Fibroblast of gingiva (primary cell): ENCODE results near the gene PDE4B.

Experiments used
- DNase-seq: peaks from one replicate; pipeline ENCODE4 v3.0.0-alpha.2; 2011; ENCODE audit warnings: low read depth

Gene PDE4B

DNA sequence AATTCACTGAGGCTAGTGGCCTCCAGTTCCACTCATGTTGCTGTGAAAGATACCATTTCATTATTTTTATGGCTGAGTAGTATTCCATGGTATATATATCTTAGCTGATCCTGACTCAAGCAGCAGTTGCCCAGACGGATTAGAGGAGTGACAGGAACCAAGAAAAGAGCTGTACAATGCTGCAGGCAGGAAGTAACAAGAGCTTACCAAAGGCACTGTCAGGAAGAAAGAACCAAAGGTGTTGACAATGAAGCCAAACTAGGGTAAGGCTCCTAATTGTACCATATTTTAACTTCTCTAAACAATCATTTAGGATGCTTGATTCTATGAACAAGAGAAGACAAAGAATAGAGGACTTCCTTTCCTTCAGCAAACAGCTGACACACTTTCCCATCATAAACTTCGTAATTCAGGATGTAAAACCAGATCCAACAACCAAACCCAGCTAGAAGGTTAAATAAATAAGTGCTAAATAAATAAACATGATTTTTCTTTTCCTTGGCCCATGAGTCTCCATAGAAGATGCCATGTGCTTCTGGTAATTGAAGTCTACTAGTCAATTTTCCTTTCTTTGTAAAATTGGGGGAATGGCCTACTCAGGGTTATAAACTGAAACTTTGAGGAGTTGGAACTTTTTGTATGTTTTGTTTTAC, 493.0 kb downstream of the PDE4B start:
- no peak for DNase-seq

DNA sequence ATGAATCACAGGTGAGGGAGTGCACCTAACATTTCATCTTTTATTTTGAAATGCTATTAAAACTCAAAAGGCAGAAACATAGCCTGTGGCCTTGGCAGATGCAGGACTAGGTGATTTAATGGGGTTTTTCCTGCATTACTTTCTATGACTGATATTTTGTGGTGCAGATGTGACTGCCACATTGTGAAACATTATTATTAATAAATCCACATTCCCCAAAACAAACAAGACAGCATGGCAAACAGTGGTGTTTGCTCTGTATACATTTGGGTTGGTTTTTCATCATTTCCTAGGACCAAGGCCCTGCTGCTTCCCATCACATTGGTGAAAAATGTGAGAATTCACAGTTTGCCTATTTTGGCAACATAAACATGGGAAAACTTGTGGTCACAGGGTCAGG, 493.6 kb downstream of the PDE4B start:
- DNase-seq = no peak

DNA sequence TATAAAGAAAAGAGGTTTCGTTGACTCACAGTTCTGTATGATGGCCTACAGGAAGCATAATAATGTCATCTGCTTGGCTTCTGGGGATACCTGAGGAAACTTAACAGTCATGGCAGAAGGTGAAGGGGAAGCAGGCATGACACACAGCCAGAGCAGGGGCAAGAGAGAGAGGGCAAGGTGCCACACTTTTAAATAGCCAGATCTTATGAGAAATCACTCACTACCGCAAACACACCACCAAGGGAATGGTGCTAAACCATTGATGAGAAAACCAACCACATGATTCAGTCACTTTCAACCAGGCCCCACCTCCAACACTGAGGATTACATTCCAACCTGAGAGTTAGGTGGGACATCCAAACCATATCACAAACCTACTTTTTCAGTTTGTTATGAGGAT, 495.4 kb downstream of the PDE4B start:
- no peak for DNase-seq

DNA sequence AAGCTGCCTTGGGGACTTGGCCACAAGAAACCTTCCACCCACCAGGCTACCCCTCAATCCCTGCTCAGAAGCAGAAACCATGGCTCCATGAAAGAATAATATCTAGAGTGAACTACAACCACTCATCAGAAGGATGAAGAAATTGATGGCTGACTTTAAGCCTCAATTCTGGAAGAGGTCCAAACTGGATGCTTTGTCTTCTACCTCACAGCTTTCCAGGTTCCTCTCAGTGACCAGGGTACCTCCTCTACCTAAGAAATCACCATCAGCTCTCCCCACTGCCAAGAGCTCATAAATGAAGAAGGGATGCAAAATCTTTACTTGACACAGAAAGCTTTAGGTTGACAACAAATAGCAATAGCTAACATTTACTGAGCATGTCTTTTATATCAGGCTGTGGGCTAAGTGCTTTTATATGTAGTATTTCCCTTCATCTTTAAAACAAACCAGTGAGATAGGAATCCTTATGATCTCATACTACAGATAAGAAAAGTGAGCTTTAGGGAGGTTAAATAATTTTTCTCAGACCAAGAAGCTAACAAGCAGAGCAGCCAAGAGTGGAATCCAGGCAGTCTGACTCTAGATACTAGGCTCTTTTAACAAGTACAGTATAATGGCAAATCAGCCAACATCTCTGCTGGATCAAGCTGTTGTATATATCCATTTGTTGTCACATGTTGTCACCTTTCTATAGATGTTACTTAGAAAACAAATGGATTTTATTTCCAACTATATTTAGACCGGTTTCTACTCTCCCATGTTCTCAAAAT, 498.3 kb downstream of the PDE4B start:
- no peak for DNase-seq

DNA sequence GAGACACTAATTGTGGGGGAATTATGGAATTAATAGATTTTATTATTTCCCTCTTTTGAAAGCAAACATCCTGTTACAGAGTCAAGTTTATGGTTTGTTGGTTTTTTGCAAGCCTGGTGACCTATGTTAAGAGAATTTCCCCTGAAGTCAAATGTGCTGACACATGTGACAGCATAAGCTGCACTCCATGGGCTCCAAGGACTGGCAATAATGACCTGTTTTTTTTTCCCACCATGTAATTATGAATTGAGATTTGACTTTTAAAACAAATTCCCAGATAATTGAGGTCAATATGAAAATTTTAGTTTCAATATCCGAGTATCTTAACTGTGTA, 498.8 kb downstream of the PDE4B start:
- DNase-seq = no peak

DNA sequence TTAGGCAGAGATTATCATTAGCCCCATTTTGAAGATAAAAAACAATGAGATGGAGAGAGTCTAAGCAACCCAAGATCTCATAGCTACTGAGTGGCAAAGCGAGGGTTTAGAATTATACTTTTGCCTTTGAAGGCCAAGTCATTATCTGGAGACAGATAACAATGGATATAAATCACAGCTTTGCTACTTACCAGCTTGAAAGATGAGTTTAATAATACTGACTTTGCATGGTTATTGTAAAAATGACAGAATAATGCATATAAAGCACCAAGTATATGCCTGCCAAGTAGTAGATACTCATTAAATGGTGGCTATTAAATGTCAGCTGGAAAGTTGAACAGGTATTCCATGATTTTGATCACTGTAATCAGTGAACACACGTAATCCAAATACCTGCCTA, 499.6 kb downstream of the PDE4B start:
- no peak for DNase-seq

DNA sequence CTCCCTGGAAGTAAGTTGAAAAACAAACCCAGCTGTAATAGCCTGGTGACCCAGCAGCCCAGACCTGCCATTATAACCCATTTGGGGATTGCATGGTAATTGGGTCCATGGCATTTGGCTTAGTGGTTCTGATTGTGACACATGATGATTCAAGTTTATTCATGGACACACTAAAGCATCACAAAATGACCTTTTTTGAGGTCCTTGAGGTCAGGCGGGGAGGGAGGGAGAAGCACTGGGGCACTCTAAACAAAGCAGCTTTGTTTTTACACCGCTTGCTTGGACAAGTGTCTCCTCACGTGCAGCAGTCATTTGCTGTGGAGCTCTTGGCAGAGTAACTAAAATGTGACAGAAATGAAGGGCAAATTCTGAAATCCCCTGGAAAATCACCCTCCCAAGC, 500.2 kb downstream of the PDE4B start:
- peak; percentile 49 for DNase-seq

DNA sequence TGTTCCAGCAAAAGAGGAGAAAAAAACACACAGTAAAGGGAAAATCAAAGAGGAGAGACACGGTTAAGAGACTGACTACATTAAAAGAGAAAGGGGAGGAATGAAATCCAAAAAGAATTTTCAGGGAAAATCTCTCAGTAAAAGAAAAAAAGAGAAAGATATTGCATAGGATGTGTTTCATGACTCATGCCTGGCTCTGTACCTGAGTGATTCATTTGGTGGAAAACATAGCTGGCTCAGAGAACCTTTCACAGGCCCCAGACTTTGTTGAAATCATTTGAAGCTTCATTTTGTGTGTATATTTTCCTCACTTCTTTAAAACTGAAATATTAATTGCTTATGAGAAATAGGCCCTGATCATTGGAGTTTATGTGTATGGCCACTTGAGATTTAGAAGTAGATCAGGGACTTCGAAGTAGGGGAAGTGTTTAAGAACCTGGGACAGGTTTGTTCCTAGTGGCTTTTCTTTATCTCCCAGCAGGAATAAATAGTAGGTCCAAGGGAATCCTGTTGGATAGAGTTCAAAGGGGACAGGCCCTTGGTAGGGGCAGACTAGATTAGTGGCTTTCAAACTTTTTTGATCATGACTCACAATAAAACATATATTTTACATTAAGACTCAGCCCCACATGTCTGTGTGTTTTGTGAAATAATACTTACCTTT, 502.1 kb downstream of the PDE4B start:
- peak; percentile 37 for DNase-seq

DNA sequence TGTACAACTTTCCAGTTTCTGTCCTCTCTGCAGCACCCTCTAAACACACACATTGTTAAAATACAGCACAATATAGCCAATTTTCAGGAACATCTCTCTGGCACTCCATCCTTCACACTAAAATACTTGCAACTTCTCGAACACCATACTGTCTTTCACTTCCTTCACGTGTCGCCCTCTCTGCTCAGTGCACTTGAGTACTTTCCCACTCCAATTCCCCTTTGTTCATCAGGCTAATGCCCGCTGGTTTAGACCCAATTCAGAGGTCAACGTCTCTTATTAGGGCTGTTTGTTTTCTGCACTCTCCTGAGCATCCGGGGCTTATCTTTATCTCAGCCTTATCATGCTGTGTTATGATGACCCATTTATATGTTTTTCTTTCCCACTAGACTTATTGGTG, 503.1 kb downstream of the PDE4B start:
- DNase-seq = no peak

DNA sequence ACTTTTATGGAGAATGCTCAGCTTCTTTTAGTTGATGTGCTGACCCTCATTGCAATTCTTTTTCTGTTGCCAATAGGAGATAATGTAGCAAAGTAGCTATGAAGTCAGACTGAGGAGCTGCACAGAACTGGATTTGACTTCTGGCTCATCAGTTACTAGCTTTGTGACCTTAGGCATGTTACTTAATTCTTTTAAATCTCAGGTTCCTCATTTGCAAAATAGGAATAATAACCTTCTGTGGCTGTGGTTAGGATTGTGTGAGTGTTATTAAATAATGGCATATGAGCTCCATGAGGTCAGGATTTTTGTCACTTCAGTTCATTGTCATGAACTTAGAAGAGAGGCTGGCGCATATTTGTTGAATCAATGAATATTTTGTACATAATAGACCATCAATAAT, 503.7 kb downstream of the PDE4B start:
- no peak for DNase-seq

DNA sequence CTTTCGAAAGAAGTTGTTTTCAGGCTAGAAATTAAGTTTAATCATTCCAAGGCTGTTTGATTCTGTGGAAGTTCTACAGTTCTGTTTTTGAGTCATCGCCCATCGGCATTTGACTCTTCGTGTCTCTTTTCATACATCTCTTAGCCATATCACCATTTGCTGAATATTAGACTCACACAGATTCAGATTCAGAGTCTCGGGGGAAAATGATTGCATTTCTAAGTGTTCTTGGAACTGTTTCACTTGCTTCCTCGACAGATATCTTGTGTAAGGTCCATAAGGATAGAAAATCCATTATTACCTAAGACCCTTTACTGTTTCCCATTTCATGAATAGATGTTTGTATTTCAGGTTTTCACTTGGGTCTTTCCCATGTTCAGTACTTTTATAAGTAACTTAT, 504.3 kb downstream of the PDE4B start:
- DNase-seq = peak; percentile 64

DNA sequence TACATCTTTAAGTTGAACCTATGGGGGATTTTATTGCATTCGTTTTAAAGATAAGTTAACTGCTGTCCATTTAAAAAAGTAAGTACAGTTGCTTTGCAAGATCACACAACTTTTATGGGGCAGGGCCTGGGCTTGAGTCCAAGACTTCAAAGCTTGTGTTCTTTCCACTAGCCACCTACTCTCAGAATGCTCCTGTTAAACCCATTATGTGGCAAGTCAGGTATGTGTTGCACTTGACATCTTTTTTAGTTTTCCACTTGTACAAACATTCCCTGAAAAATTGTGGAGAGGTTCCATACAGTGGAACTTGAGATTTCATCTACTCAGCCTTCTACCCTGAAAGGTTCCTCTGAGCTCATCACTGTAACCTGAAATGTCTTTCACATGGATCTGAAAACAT, 505.8 kb downstream of the PDE4B start:
- no peak for DNase-seq

DNA sequence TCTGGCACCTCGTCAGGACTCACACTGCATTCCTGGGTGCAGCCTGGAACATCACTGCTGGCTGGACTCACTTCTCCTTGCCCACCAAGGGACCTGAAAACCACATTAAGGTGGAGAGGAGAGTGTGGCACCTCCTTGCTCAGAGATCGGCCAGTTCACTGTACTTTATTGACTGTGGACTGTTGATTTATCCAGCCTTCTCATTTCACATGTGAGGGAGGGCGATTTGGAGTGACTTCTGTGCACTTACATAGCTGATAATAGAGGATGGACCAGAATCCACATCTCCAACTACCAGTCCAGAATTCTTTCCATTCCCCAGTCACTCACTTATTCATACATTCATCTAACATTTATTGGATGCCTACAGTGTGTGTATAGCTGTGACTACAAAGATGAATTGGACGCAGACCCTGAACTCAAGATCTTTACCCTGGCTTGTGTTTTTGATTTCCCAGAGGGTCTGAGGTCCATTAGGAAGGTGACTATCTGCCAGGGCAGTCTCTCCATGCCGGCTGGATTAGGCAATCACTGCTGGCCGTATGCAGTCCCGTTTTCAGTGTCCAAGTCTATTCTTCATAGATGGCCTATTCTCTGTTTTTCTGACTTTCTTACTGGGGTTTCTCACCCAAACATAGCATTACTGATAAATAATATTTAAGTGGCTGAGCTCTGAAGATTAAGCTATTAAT, 507.7 kb downstream of the PDE4B start:
- DNase-seq = peak; percentile 28

DNA sequence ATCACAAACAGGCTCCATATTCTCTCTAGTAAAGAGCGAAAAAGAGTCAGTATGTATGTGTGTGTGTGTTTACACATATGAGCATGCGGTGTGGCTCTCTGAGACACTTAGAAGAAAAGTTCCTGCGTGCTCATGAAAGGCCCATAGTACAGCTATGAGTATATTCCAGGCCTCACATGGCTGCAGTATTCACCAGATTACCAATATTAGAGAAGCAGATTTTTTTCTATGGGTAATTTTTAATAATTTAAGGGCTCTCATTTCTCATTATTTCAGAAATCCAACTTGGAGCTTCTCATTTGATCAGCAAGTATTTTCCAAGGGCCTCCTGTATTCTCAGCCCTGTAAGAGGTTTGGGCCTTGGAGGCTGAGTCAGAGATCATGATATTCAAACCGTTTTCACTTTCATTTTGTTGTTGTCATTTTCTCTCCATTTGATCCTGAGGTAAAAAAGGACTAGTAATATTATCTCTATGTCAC, 508.3 kb downstream of the PDE4B start:
- DNase-seq = peak; percentile 49

DNA sequence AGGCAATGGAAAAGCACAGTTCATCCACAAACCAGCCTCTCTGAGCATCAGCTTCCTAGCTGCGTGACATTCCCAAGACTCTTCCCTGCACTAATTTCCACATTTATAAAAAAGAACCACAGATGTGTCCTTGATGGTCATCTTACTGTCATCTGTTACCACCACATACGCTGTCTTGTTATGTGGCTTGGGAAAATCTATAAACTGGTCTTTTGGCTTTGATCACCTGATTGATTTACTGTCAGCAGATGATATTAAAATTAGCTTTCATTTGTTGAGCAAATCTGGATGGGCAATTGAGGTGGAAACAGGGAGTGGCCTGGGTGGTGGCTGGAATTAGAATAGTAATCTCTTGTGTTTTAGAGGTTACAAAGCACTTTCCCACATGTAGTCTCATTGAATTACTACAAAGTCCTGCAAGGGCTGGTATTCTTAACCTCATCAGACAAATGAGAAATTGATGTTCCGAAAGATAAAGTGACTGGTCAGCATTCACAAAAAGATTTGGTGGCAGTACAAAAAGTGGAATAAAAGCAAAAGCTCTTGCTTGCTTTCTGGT, 509.6 kb downstream of the PDE4B start:
- DNase-seq = no peak

DNA sequence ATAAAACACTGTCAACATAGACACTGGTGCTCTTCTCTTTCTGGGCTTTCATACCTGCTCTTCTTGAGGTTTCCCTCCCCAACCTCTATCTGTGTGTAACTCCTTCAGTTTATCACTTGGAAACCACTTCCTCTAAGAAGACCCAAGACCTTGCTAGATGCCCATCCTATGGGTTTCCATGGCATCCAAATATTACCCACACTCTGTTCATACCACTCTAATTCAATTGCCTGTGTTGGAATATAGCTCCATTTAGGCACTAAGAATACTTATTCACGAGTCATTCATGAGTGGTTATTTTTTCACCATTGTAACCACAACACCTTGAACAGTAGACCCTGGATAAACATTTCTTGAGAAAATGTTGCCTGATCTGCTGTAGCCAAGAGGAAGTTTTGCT, 510.1 kb downstream of the PDE4B start:
- DNase-seq = no peak

DNA sequence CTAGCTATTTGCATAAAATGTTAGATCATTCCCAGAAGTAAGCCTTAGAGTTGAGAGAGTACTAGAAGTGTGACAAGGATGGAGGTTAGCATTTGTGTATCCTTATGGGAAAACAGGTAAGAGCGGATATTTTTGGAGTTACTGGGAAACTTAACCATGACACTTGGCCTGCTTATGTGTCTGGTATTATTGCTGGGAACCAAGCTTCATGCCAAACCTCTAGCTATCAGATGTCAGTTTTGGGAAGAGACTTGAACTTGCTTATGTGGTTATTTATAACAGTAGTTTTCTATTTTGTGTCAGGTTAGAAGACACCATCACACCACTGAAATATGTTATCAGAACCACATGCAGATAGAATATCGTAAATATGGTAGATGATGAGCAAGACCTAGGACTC, 511.0 kb downstream of the PDE4B start:
- peak; percentile 9 for DNase-seq

DNA sequence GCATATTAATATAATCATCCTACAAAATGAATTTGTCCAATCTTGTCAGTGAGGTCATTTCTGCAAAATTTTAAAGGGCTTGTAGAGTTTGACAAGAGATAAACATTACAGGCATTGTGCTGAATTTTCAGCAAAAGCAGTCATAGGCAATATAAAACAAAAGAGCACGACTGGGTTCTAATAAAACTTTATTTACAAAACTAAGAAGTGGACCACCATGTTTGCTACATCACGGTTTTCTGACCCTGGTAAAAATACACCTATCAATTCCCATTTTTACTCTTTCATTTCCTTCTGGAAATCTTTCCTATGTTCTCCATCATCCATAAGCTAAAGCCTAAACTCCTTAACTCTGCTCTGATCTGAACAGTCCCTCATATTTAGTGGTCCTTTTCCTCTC, 511.4 kb downstream of the PDE4B start:
- DNase-seq = no peak

DNA sequence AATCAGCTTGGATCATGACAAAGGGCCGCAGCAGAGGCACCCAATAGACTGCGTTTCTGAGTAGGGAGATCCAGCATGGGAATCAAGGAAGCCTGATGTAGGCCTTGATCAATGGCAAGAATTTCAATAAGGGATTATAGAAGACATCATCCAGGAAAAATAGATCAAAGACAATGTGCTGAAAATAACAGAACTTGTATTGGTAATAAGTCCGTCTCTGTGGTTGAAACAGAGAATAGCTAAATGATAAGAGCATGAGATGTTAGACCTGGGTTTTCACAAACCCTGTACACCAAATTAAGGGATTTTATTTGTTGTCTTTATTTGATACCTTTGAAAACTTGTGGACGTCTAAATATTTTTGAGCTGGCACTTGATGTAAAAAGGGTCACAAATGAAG, 513.2 kb downstream of the PDE4B start:
- DNase-seq = no peak

DNA sequence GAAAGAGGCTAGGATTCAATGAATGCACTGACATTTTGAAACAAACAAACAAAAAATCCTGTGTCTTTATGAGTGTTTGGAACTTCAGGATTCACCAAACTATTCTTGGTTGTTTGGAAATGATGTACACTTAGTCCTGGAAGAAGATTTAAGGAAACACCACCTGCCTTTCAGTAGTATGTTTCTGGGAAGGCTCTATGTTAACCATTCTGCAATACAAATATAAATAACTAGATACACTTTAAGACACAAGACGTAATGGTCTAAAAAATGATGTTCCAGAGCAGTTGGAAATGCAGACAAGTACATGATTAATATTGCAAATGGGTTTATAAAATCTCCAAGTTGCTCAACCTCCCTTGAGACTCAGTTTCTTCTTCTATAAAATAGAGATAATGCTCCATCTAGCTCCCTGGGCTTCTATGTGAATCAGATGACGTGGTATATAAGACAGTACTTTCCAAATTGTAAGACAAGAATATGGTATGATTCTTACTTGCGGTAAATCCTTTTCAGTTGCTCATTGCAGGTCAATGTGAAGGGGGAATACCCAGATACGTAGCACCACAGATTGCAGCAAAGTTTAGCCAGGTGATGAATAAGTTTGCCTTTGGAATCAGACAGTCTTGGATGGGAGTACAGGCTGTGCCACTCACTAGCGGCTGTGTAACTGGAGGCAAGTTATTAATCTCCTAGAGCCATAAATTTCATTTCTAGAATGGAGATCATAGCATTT, 516.5 kb downstream of the PDE4B start:
- DNase-seq = no peak

DNA sequence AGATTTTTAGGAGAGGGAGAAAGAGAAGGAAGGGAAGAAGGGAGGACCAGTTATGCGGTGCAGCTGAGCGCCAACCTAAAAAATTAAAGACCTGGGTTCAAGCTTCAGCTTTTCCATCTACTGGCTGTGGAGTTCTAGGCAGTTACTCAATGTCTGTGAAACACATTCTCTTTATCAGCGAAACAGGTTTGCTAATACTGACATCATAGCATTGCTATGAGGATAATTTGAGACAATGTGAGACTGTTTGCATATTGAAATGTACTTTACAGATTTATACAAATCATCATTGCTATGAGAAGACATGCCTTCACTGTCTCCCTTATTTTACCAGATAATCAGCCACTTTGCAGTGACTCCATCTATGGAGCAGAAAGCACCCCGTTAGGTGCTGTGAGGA, 518.4 kb downstream of the PDE4B start:
- DNase-seq = no peak

DNA sequence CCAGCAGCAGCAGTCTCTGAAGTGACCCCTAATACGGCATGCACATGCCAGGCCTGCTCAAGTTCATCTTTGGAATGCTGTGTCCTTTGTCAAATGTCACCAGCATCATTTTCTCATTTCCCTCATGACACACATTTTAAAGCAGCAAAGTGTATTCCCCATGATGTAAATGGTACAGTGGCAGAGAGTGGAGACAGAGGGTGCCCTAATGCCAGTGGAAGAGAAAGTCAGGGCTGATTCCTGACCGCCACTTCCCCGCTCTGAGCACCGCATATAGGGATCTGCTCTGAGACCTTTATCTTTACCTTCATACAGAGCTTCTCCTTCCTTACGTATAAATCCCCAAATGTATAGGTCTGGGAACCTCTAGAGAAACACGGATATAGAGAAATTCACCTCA, 518.9 kb downstream of the PDE4B start:
- no peak for DNase-seq
